Stimulated activated CD8-positive, alpha-beta memory T cell treated with anti-CD3 and anti-CD28 coated beads, Interleukin-4, amount 100 ng/mL, for 4 hours (primary cell): Measurements from ENCODE around the gene FBLIM1.
A peak's percentile ranks its signal among the peaks of the same experiment; 100 is the strongest.
"Not testable (repeated sequence)": the region's sequence is repeated elsewhere in the genome, so short reads cannot be mapped to it uniquely, and the experiment has no call there.

Experiments
- DNase-seq, 2 donors: peaks; one replicate each; pipeline ENCODE4 v3.0.0-alpha.2; 2020; ENCODE audit warnings: low read depth in 2 of 2, low spot score in 1 of 2

Gene FBLIM1

GRCh38 chr1:15807549-15807948, 49.0 kb downstream of the FBLIM1 start, which contains the start of gene UQCRHL:
TSS of gene UQCRHL (minus strand) at chr1:15807649. CDS start at chr1:15807649, 0 bp downstream.
- not testable (repeated sequence) for DNase-seq

GRCh38 chr1:15808955-15809354, 50.4 kb downstream of the FBLIM1 start:
- no peak for DNase-seq

GRCh38 chr1:15810073-15810472, 51.5 kb downstream of the FBLIM1 start:
- no peak for DNase-seq

- no peak for DNase-seq
These were observed 58.1 kb downstream of the FBLIM1 start for GRCh38 chr1:15816674-15817073.

DNA sequence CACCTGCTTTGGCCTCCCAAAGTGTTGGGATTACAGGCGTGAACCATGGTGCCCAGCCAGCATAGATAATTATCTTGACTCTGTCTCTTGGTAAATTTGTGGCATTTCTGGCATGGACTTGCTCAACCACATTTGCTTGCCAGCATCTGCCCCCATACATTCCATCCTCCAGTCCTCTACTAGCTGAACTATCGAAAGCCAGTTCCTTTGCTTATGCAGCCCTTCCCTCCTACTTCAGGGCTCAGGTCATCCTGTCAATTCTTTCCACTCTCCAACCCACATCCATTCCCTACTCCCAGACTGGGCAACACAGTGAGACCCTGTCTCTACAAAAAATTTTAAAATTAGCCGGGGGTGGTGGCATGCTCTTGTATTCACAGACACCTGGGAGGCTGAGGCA, 61.9 kb downstream of the FBLIM1 start:
- DNase-seq = no peak

GRCh38 chr1:15825800-15826199, 67.2 kb downstream of the FBLIM1 start:
- DNase-seq = no peak

DNA sequence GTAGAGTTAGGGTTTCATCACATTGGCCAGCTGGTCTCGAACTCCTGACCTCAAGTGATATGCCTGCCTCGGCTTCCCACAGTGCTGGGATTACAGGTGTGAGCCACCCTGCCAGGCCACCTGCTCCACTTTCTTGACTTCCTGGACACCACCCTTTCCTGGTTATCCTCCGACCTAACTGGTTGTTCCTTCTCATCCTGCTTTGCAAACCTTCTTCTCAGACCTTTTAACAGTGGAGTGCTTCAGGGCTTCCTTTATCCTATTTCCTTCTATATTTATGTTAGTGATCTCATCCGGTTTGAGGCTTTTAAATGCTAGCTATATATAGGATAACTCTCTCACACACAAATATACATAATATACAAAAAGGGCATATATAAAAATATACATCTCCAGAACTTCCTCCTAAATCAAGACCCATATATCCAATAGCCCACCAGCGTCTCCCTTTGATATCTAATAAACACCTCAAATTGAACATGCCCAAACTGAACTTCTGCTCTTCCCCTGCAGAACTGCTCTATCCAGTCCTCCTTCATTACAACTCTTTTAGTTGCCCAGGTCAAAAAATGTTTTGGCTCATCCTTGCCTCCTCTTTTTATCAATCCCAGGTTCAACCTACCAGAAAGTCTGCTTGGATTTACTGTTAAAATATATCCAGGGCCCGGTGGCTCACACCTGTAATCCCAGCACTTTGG, 68.4 kb downstream of the FBLIM1 start:
- DNase-seq = no peak

- not testable (repeated sequence) for DNase-seq
These were observed 69.0 kb downstream of the FBLIM1 start for GRCh38 chr1:15827567-15827966.

DNA sequence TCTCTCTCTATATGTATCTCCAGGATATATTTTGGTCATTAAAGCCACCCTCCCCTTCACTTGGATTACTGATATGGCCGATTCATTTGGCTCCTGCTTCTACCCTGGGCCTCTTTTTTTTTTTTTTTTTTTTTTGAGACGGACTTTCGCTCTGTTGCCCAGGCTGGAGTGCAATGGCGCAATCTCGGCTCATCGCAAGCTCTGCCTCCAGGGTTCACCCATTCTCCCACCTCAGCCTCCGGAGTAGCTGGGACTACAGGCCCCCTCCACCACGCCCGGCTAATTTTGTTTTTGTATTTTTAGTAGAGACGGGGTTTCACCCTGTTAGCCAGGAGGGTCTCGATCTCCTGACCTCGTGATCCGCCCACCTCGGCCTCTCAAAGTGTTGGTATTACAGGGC, 70.3 kb downstream of the FBLIM1 start:
- DNase-seq = not testable (repeated sequence)

GRCh38 chr1:15830258-15830657, 71.7 kb downstream of the FBLIM1 start:
- no peak for DNase-seq

DNA sequence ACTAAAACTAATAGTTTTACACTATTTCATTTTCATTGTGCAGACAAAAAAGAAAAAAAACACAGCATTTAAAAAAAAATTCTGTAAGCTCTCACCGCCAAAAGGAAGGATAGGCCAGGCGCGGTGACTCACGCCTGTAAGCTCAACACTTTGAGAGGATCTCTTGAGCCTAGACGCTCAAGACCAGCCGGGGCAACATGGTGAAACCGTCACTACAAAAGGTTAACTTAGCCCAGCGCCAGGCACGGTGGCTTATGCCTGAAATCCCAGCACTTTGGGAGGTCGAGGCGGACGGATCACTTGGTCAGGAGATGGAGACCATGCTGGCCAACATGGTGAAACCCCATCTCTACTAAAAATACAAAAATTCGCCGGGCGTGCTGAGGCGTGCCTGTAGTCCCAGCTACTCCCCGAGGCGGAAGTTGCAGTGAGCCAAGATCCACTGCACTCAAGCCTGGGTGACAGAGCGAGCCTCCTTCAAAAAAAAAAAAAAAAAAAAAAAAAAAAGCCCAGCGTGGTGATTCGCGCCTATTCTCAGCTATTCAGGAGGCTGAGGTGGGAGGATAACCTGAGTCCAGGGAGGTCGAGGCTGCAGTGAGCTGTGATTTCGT, 74.6 kb downstream of the FBLIM1 start:
- no peak for DNase-seq

GRCh38 chr1:15833842-15834405, 75.3 kb downstream of the FBLIM1 start:
- no peak for DNase-seq

GRCh38 chr1:15834406-15835204, 76.0 kb downstream of the FBLIM1 start:
- peak; percentile 64 to 83 for DNase-seq

GRCh38 chr1:15835205-15835740, 76.7 kb downstream of the FBLIM1 start:
- DNase-seq = no peak

DNA sequence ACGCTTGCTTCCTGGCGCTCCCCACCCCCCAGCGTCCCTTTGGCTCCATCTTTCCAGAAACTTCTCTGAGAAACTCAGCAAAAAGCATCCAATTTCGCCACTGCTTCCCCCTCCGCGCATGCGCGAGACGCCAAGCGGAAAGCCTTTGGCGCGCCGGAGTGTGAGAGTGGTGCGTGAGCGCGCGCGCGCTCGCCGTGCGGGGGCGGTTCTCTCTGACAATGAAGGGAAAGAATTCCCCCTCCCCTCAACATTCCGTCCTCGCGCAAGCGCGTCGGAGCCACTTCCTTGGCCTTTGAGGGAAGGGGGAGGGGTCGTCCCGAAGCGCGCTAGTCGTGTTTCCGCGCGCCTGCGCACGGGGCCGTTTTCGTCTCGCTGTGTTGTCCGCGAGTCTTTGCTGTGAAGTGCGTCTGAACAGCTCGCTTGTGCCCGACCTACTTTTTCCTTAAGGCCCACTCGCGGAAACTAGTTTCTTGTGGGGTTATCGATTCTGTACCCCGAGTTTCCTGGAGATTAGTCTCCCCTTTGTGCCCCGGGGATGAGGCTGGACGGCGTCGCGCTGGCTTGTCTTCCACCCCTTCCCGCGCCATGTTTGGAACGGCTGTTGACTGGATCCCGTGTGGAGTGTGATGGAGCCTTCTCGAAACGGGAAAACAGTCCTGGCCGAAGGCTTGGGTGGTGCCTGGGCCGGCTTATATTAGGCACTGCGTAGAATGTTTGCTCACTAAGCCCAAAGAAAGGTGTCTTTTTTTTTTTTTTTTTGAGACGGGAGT, 77.3 kb downstream of the FBLIM1 start:
- peak; percentile 97 to 99 for DNase-seq
